Fibroblast of lung (primary cell): Measurements from ENCODE around the gene RAB5A. TPM values are rescaled to one million over a fixed set of nuclear protein-coding genes. Genes with fewer than 3 reads are reported as not detected.
"Not testable (repeated sequence)": the region's sequence is repeated elsewhere in the genome, so short reads cannot be mapped to it uniquely, and the experiment has no call there.

Experiments
- DNase-seq, 2 donors: peaks; one replicate each; pipeline versions ENCODE4 v3.0.0 to v3.0.0-alpha.2; 2010; ENCODE audit warnings: low read depth in 2 of 2
- H2AFZ ChIP-seq: 2 replicates; pipeline ENCODE4 v1.5.1; 2012; ENCODE audit warnings: low read length, control low read depth, inconsistent platforms
- H3K27ac ChIP-seq: 2 replicates; pipeline ENCODE4 v1.5.1; 2011; ENCODE audit warnings: low read length, control low read depth; ENCODE audit not compliant: insufficient read depth
- H3K27me3 ChIP-seq: 2 replicates; pipeline ENCODE4 v1.5.1; 2011; ENCODE audit warnings: mild to moderate bottlenecking, low read length; ENCODE audit not compliant: control insufficient read depth, insufficient read depth
- H3K36me3 ChIP-seq: 2 replicates; pipeline ENCODE4 v1.5.1; 2011; ENCODE audit warnings: low read length; ENCODE audit not compliant: control insufficient read depth, insufficient read depth
- H3K4me1 ChIP-seq: 2 replicates; pipeline ENCODE4 v1.5.1; 2011; ENCODE audit warnings: low read length; ENCODE audit not compliant: control insufficient read depth, insufficient read depth; ENCODE audit errors: extremely low read depth
- H3K4me2 ChIP-seq: 2 replicates; pipeline ENCODE4 v1.5.1; 2011; ENCODE audit warnings: low read length, control low read depth; ENCODE audit not compliant: insufficient read depth; ENCODE audit errors: extremely low read depth
- H3K4me3 ChIP-seq, 4 experiments: fragments of 200-600 bp in 1 of 4; sonication (generic) in 1 of 4; replicated peaks in 1 of 4; 2 replicates each; pipeline ENCODE4 v1.5.1; 2011 to 2016; ENCODE audit warnings: low read length in 4 of 4, low read depth in 3 of 4, mild to moderate bottlenecking in 3 of 4, control low read depth in 2 of 4, inconsistent platforms in 1 of 4, mixed read lengths in 1 of 4; ENCODE audit not compliant: insufficient read depth in 1 of 4; ENCODE audit errors: control extremely low read depth in 1 of 4
- H3K79me2 ChIP-seq: 2 replicates; pipeline ENCODE4 v1.5.1; 2012; ENCODE audit warnings: mild to moderate bottlenecking, low read length, inconsistent platforms; ENCODE audit not compliant: control insufficient read depth, insufficient read depth
- H3K9ac ChIP-seq: 2 replicates; pipeline ENCODE4 v1.5.1; 2011; ENCODE audit warnings: mild to moderate bottlenecking, low read length, control low read depth; ENCODE audit not compliant: insufficient read depth
- H3K9me3 ChIP-seq: 2 replicates; pipeline ENCODE4 v1.5.1; 2012; ENCODE audit warnings: low read depth, low read length; ENCODE audit not compliant: control insufficient read depth, insufficient read depth
- H4K20me1 ChIP-seq: 2 replicates; pipeline ENCODE4 v1.5.1; 2011; ENCODE audit warnings: low read length; ENCODE audit not compliant: control insufficient read depth, insufficient read depth; ENCODE audit errors: extremely low read depth
- EZH2 ChIP-seq: IDR thresholded peaks from 2 replicates; pipeline ENCODE4 v1.5.1; 2012; ENCODE audit warnings: low read length, control low read depth, mild to moderate bottlenecking; ENCODE audit errors: missing control alignments
- polyA minus RNA-seq: library from RNA; depleted of rRNA, polyadenylated mRNA; stranded (reverse); fragments of >200 nt; gene quantifications from 2 replicates; pipeline ENCODE4 v1.2.3, GENCODE V29; 2011; ENCODE audit warnings: low replicate concordance
- polyA plus RNA-seq, 2 donors: library from polyadenylated mRNA; depleted of rRNA in 1 of 2; stranded (reverse) in 1 of 2; unstranded in 1 of 2; fragments of >200 nt; gene quantifications; 2 replicates each; pipeline ENCODE4 v1.2.1, GENCODE V29; 2011 to 2012; ENCODE audit warnings: missing spikeins in 1 of 2
- total RNA-seq: library from RNA; depleted of rRNA; stranded (reverse); fragments of >200 nt; gene quantifications from 2 replicates; pipeline ENCODE4 v1.2.1, GENCODE V29; 2014
- TF ChIP-seq, protein P1 (sequence below), 2 donors: IDR thresholded peaks in 1 of 2; conservative IDR thresholded peaks in 1 of 2; 1 replicate in 1 of 2; 2 replicates in 1 of 2; pipeline ENCODE4 v1.5.1; 2011 to 2012; ENCODE audit warnings: low read length in 2 of 2, control low read depth in 1 of 2, inconsistent platforms in 1 of 2, low read depth in 1 of 2, mild to moderate bottlenecking in 1 of 2

The RAB5A gene, protein sequence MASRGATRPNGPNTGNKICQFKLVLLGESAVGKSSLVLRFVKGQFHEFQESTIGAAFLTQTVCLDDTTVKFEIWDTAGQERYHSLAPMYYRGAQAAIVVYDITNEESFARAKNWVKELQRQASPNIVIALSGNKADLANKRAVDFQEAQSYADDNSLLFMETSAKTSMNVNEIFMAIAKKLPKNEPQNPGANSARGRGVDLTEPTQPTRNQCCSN
- 41.9 and 50.9 TPM in 2 replicates for total RNA-seq
- 64.5 and 86.1 TPM in 2 replicates for polyA plus RNA-seq
- polyA plus RNA-seq (2012): 36.0 and 47.7 TPM in 2 replicates
- polyA minus RNA-seq: 9.9 and 14.4 TPM in 2 replicates

DNA sequence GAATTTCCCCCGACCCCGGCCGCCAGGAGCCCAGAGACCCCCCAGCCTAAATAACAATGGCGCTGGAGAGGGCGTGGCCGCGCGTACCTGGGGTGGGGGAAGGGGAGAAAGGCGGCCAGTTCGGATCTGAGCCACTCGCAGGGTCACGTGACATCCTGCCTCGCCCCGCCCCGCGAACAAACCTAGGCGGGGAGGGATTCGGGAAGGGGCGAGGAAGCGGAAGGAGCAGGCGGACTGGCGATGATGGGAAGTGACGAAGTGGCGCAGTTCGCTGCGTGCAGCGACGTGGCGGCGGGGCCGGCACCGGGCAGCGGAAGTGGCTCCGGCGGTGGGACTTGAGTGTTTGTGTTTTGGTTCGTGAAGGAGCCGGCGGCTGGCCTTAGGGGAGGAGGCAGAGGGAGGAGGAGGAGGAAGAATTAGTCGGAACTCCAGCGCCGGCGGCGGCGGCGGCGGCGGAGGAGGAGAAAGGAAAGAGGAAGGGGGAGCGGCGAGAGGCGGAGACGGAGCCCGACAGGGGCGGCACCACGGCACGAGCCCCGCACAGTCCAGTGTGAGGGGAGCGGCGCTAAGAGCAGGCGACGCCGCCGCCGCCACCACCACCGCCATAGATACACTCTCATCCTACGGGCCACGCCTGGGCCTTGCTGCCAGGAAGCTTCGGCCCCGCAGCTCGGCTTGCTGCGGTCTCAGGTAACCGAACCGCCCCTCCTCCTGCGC, at the start of gene RAB5A:
Gene RAB5A, plus strand, starts transcription at position 266 of the 717 bp plus-strand sequence. CDS start 3,802 bp downstream, outside the sequence.
- Histone ChIP-seq H3K79me2 (peaks cover 48% of the 10 kb centered on the region), H4K20me1 (no peaks in the 10 kb centered on the region)
- peak; percentile 98 for DNase-seq

DNA sequence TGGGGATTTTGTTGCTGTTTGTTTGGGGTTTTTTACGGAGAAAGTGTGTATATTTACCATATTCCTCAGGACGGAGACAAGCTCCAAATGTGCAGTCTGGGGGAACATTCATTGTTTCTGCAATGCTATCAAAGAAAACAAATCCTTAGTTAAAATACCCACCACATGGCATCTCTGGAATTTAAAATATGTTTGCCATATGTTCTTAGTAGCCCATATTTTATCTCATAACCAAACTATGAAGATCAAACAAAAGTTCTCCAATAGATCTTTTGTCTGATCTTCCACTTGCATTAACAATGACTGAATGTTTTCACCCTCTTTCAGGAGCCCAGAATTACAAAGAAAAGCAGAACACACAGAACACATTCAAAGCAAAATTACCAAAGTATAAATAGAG, 48.2 kb upstream of the RAB5A start:
- Histone ChIP-seq H3K27ac (no peak overlapping the region), H3K4me1 (no peaks in the 10 kb centered on the region), H4K20me1 (no peaks in the 10 kb centered on the region), H3K4me3 (no peak overlapping the region), H3K79me2 (no peaks in the 10 kb centered on the region), H2AFZ (no peak overlapping the region), H3K36me3 (no peaks in the 10 kb centered on the region), H3K9ac (no peak overlapping the region), H3K4me2 (peak overlapping the region; percentile 29), H3K9me3 (no peaks in the 10 kb centered on the region), H3K27me3 (no peaks in the 10 kb centered on the region)
- TF ChIP-seq, protein P1, sequence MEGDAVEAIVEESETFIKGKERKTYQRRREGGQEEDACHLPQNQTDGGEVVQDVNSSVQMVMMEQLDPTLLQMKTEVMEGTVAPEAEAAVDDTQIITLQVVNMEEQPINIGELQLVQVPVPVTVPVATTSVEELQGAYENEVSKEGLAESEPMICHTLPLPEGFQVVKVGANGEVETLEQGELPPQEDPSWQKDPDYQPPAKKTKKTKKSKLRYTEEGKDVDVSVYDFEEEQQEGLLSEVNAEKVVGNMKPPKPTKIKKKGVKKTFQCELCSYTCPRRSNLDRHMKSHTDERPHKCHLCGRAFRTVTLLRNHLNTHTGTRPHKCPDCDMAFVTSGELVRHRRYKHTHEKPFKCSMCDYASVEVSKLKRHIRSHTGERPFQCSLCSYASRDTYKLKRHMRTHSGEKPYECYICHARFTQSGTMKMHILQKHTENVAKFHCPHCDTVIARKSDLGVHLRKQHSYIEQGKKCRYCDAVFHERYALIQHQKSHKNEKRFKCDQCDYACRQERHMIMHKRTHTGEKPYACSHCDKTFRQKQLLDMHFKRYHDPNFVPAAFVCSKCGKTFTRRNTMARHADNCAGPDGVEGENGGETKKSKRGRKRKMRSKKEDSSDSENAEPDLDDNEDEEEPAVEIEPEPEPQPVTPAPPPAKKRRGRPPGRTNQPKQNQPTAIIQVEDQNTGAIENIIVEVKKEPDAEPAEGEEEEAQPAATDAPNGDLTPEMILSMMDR (conservative IDR thresholded peaks at IDR 0.05 in 1 of 2, IDR thresholded peaks at IDR 0.05 in 1 of 2; ENCODE audit: low read depth in 1 of 2, low read length in 2 of 2): no peak
- TF ChIP-seq EZH2: no peak
- peak in 1 of 2 donors; percentile 53 for DNase-seq

More for the DNA sequence above, at the start of gene RAB5A:
- peak within 1 kb of the TSS; percentile 82 to 98 (median 92) for H3K4me3 ChIP-seq
- H3K9ac ChIP-seq: peak within 1 kb of the TSS; percentile 98
- H3K4me2 ChIP-seq: peak within 1 kb of the TSS; percentile 91
- TF ChIP-seq EZH2: no peak
- TF ChIP-seq, protein P1 (conservative IDR thresholded peaks at IDR 0.05 in 1 of 2, IDR thresholded peaks at IDR 0.05 in 1 of 2; ENCODE audit: low read depth in 1 of 2, low read length in 2 of 2): no peak
- no peaks in the 10 kb centered on the region for H3K9me3 ChIP-seq
- H3K4me1 ChIP-seq: no peaks in the 10 kb centered on the region
- H3K36me3 ChIP-seq: peaks cover 4% of the 10 kb centered on the region
- H2AFZ ChIP-seq: peak within 1 kb of the TSS; percentile 90
- peak within 1 kb of the TSS; percentile 98 for H3K27ac ChIP-seq
- H3K27me3 ChIP-seq: no peaks in the 10 kb centered on the region

DNA sequence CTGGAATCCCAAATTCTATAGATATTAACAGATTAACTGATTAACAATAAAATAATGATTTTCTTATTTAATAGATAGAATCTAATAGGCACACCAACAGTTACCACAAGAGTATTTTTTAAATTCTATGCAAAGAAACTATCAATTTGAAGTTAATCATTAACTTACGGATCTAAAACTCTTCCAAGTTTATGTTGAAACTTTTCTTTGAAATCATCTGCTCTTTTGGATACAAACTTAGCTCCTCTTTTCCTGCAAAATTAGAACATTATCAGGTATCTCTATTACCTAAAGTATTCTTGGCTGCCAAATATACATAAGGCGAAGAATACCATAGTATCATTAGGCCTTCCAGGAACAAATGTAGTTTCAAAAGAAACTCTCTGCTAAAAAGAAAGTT, 47.6 kb upstream of the RAB5A start:
- no peaks in the 10 kb centered on the region for H3K9me3 ChIP-seq
- no peak overlapping the region for H3K9ac ChIP-seq
- no peaks in the 10 kb centered on the region for H3K79me2 ChIP-seq
- TF ChIP-seq, protein P1 (conservative IDR thresholded peaks at IDR 0.05 in 1 of 2, IDR thresholded peaks at IDR 0.05 in 1 of 2; ENCODE audit: low read depth in 1 of 2, low read length in 2 of 2): no peak
- no peak for TF ChIP-seq EZH2
- H4K20me1 ChIP-seq: no peaks in the 10 kb centered on the region
- no peak overlapping the region for H3K4me2 ChIP-seq
- H3K27me3 ChIP-seq: no peaks in the 10 kb centered on the region
- no peak overlapping the region for H2AFZ ChIP-seq
- no peak overlapping the region for H3K4me3 ChIP-seq
- H3K4me1 ChIP-seq: no peaks in the 10 kb centered on the region
- H3K36me3 ChIP-seq: no peaks in the 10 kb centered on the region
- no peak overlapping the region for H3K27ac ChIP-seq
- no peak for DNase-seq

DNA sequence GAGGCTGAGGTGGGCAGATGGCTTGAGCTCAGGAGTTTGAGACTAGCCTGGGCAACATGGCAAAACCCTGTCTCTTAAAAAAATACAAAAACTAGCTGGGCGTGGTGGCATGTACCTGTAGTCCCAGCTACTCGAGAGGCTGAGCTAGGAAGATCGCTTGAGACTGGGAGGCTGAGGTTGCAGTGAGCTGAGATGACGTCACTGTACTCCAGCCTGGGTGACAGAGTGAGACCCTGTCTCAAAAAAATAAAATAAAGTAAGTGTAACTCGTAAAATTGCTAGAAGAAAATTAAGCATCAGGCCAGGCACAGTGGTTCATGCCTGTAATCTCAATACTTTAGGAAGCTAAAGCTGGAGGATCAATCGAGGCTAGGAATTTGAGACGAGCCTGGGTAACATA, 47.1 kb upstream of the RAB5A start:
- H3K27ac ChIP-seq, H3K9me3 ChIP-seq, H3K79me2 ChIP-seq, H3K36me3 ChIP-seq, H3K4me3 ChIP-seq, H3K4me1 ChIP-seq, H3K9ac ChIP-seq, DNase-seq, H3K27me3 ChIP-seq, H4K20me1 ChIP-seq, H2AFZ ChIP-seq, H3K4me2 ChIP-seq: not testable (repeated sequence)
